GM23338 (cell line): ENCODE measurements around the gene MAP3K5. TPM values are rescaled to one million over a fixed set of nuclear protein-coding genes. Genes with fewer than 3 reads are reported as not detected.

ENCODE experiments used
- ATAC-seq: fragments of 200-7000 bp; cut with Tn5 transposase; 3 replicates; pipeline ENCODE4 v1.9.1; 2020
- DNase-seq: peaks from one replicate; pipeline ENCODE4 v3.0.0-alpha.2; 2015; ENCODE audit warnings: low spot score
- H2AFZ ChIP-seq: fragments of 200-600 bp; sonication (generic); 2 replicates; pipeline ENCODE4 v1.8.0; 2016; ENCODE audit warnings: antibody characterized with exemption, mild to moderate bottlenecking, moderate library complexity
- H3F3A ChIP-seq: fragments of 200-600 bp; sonication (generic); replicated peaks from 2 replicates; pipeline ENCODE4 v1.8.0; 2017; ENCODE audit warnings: antibody characterized with exemption, mixed run types, low read depth
- H3K27ac ChIP-seq: fragments of 200-600 bp; sonication (generic); 2 replicates; pipeline ENCODE4 v1.6.1; 2016; ENCODE audit warnings: low read depth
- H3K27me3 ChIP-seq: fragments of 200-600 bp; sonication (generic); 2 replicates; pipeline ENCODE4 v1.8.0; 2016; ENCODE audit warnings: mild to moderate bottlenecking, mixed run types, moderate library complexity; ENCODE audit not compliant: insufficient read depth
- H3K36me3 ChIP-seq: fragments of 200-600 bp; sonication (generic); 2 replicates; pipeline ENCODE4 v1.8.0; 2016; ENCODE audit warnings: mild to moderate bottlenecking; ENCODE audit not compliant: insufficient read depth
- H3K4me1 ChIP-seq: fragments of 200-600 bp; sonication (generic); 2 replicates; pipeline ENCODE4 v1.8.0; 2016; ENCODE audit warnings: mild to moderate bottlenecking, moderate library complexity; ENCODE audit not compliant: insufficient read depth
- H3K4me2 ChIP-seq: fragments of 200-600 bp; sonication (generic); 2 replicates; pipeline ENCODE4 v1.7.1; 2017; ENCODE audit warnings: mixed run types
- H3K4me3 ChIP-seq: fragments of 200-600 bp; sonication (generic); 2 replicates; pipeline ENCODE4 v1.6.1; 2016; ENCODE audit warnings: mixed run types
- H3K79me2 ChIP-seq: fragments of 200-600 bp; sonication (generic); replicated peaks from 2 replicates; pipeline ENCODE4 v1.8.0; 2017; ENCODE audit warnings: mild to moderate bottlenecking; ENCODE audit not compliant: insufficient read depth
- H3K9me2 ChIP-seq: fragments of 200-600 bp; sonication (generic); 2 replicates; pipeline ENCODE4 v1.8.0; 2017; ENCODE audit not compliant: insufficient read depth
- H4K20me1 ChIP-seq: fragments of 200-600 bp; sonication (generic); replicated peaks from 2 replicates; pipeline ENCODE4 v1.8.0; 2017; ENCODE audit warnings: mild to moderate bottlenecking; ENCODE audit not compliant: insufficient read depth
- H3K27ac Mint-ChIP-seq: 2 replicates; pipeline ENCODE4 v1.8.0; 2020; ENCODE audit warnings: inconsistent platforms, mild to moderate bottlenecking, moderate library complexity, mixed read lengths
- H3K27me3 Mint-ChIP-seq: 3 replicates; pipeline ENCODE4 v1.8.0; 2022; ENCODE audit warnings: low read depth, mild to moderate bottlenecking, moderate library complexity, mixed read lengths, inconsistent platforms; ENCODE audit not compliant: insufficient read depth, poor library complexity
- H3K36me3 Mint-ChIP-seq: 3 replicates; pipeline ENCODE4 v1.8.0; 2021; ENCODE audit warnings: low read depth, mild to moderate bottlenecking, inconsistent platforms, moderate library complexity, mixed read lengths
- H3K4me1 Mint-ChIP-seq: 3 replicates; pipeline ENCODE4 v1.8.0; 2020; ENCODE audit warnings: mild to moderate bottlenecking, inconsistent platforms, mixed read lengths
- H3K4me3 Mint-ChIP-seq: 3 replicates; pipeline ENCODE4 v1.8.0; 2021; ENCODE audit warnings: moderate library complexity, mild to moderate bottlenecking, inconsistent platforms, mixed read lengths
- H3K9me3 Mint-ChIP-seq: 3 replicates; pipeline ENCODE4 v1.8.0; 2020; ENCODE audit warnings: moderate library complexity, mild to moderate bottlenecking, inconsistent platforms, mixed read lengths
- CREB1 ChIP-seq: fragments of 250-450 bp; sonication (Bioruptor Pico); IDR thresholded peaks from 2 replicates; pipeline ENCODE4 v1.5.0; 2020; ENCODE audit warnings: low read depth, mild to moderate bottlenecking, moderate library complexity
- CTCF ChIP-seq, 2 experiments: fragments of 200-600 bp in 1 of 2; sonication (generic) in 1 of 2; conservative IDR thresholded peaks; 2 replicates each; pipeline versions ENCODE4 v1.5.1 to v1.6.1; 2016 to 2017; ENCODE audit warnings: antibody characterized with exemption in 2 of 2, low read depth in 2 of 2, mild to moderate bottlenecking in 2 of 2, moderate library complexity in 1 of 2
- EZH2 ChIP-seq: fragments of 200-600 bp; sonication (generic); IDR thresholded peaks from one replicate; pipeline ENCODE4 v1.8.0; 2017; ENCODE audit warnings: antibody characterized with exemption, mild to moderate bottlenecking, low read depth; ENCODE audit not compliant: unreplicated experiment
- EZH2phosphoT487 ChIP-seq: fragments of 200-600 bp; sonication (generic); IDR thresholded peaks from one replicate; pipeline ENCODE4 v1.8.1; 2018; ENCODE audit warnings: antibody characterized with exemption; ENCODE audit not compliant: unreplicated experiment
- POLR2AphosphoS5 ChIP-seq: IDR thresholded peaks from 2 replicates; pipeline ENCODE4 v1.6.1; 2016; ENCODE audit warnings: antibody characterized with exemption, low read depth
- ZNF331 ChIP-seq: fragments of 250-450 bp; sonication (Bioruptor Pico); IDR thresholded peaks from 2 replicates; pipeline ENCODE4 v1.5.0; 2020; ENCODE audit warnings: low read depth, mild to moderate bottlenecking, moderate library complexity
- ZNF462 ChIP-seq: fragments of 250-450 bp; sonication (Bioruptor Pico); IDR thresholded peaks from 2 replicates; pipeline ENCODE4 v1.5.0; 2020; ENCODE audit warnings: mild to moderate bottlenecking, moderate library complexity
- long read RNA-seq: library from polyadenylated mRNA; unstranded; transcript quantifications from one replicate; pipeline ENCODE4 v2.0.0, GENCODE V29; 2020; ENCODE audit not compliant: unreplicated experiment
- polyA plus RNA-seq: library from polyadenylated mRNA; unstranded; fragments of >200 nt; fragmentation: Nextera tagmentation; extraction: Ambion mirVana; gene quantifications from 2 replicates; pipeline ENCODE4 v1.2.1, GENCODE V29; 2016
- total RNA-seq: library from RNA; depleted of rRNA; stranded (reverse); fragments of >200 nt; shearing (Covaris generic); gene quantifications from 2 replicates; pipeline ENCODE4 v1.2.3, GENCODE V29; 2014; rRNA removed
- TF ChIP-seq, protein P1 (sequence below): IDR thresholded peaks from 2 replicates; pipeline ENCODE4 v1.6.1; 2016; ENCODE audit warnings: antibody characterized with exemption

MAP3K5 gene, protein sequence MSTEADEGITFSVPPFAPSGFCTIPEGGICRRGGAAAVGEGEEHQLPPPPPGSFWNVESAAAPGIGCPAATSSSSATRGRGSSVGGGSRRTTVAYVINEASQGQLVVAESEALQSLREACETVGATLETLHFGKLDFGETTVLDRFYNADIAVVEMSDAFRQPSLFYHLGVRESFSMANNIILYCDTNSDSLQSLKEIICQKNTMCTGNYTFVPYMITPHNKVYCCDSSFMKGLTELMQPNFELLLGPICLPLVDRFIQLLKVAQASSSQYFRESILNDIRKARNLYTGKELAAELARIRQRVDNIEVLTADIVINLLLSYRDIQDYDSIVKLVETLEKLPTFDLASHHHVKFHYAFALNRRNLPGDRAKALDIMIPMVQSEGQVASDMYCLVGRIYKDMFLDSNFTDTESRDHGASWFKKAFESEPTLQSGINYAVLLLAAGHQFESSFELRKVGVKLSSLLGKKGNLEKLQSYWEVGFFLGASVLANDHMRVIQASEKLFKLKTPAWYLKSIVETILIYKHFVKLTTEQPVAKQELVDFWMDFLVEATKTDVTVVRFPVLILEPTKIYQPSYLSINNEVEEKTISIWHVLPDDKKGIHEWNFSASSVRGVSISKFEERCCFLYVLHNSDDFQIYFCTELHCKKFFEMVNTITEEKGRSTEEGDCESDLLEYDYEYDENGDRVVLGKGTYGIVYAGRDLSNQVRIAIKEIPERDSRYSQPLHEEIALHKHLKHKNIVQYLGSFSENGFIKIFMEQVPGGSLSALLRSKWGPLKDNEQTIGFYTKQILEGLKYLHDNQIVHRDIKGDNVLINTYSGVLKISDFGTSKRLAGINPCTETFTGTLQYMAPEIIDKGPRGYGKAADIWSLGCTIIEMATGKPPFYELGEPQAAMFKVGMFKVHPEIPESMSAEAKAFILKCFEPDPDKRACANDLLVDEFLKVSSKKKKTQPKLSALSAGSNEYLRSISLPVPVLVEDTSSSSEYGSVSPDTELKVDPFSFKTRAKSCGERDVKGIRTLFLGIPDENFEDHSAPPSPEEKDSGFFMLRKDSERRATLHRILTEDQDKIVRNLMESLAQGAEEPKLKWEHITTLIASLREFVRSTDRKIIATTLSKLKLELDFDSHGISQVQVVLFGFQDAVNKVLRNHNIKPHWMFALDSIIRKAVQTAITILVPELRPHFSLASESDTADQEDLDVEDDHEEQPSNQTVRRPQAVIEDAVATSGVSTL (N-terminal part only)
- total RNA-seq (2.8 and 2.9 TPM in 2 replicates), polyA plus RNA-seq (0.76 and 0.78 TPM in 2 replicates)
- long read RNA-seq: 0 reads

DNA sequence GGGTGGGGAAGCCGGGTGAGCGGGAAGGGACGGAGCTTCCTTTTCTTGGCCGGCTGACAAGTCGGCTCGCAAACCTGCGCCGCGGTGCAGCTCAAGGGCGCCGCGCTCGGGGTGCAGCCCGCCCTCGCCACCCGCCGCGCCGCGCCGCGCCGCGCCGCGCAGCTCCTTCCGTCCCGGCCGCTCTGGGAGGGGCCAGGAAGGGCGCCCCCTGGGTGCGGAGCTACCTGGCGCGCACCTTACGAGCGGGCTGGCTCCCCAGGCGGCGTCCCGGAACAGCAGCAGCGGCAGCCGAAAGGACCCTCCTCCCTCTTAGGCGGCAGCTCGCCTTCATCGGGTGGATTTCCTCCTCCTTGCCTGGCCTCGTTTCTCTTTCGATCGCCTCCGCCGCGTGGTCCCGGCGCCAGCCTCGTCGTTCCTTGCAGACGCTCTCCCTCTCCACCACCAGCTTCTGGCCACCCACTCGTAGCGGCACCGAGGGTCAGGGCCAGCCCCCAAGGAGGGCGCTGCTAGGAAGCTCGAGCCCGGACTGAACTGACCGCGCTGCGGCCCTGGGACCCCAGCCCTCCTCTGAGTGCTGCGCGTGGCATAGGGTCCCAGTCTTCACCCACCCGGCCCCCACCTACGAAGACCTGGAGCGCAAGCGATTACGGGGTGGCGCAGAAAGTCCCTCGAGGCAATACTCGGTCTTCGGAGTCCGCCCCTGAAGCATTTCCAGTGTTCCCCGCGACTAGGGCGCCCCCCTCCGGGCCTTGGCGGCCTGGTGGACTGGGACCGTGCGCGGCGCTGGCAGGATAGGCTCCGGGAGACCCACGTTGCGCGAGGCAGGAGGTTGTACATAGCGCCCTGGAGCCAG lies at the start of gene MAP3K5:
Gene MAP3K5, minus strand, starts transcription at position 68 of the 853 bp plus-strand sequence. CDS start 320 bp downstream, outside the sequence.
- H3K9me2 ChIP-seq: no peaks in the 10 kb centered on the region
- Mint-ChIP-seq H3K27me3 (peaks cover 24% of the 10 kb centered on the region), H3K27ac (no peak within 1 kb of the TSS), H3K36me3 (no peaks in the 10 kb centered on the region; the same call in 2 of the 3 replicates), H3K4me1 (peaks cover 6% of the 10 kb centered on the region; the same call in 2 of the 3 replicates), H3K4me3 (peak within 1 kb of the TSS; percentile 85), H3K9me3 (no peaks in the 10 kb centered on the region; the same call in 2 of the 3 replicates)
- peak; percentile 87 for DNase-seq
- 0 out of 2 replicates have a peak, but pooled peaks cover 3% of the 10 kb centered on the region for H3F3A ChIP-seq
- H3K4me2 ChIP-seq: peak within 1 kb of the TSS; percentile 98
- no peak within 1 kb of the TSS for H3K27ac ChIP-seq
- H3K4me3 ChIP-seq: peak within 1 kb of the TSS; percentile 90
- no peaks in the 10 kb centered on the region for H4K20me1 ChIP-seq
- H3K79me2 ChIP-seq: no peaks in the 10 kb centered on the region
- peak; percentile 85 for ATAC-seq
- H3K36me3 ChIP-seq: no peaks in the 10 kb centered on the region
- H3K4me1 ChIP-seq: peaks cover 12% of the 10 kb centered on the region; the same call in 1 of the 2 replicates
- peaks cover 60% of the 10 kb centered on the region for H3K27me3 ChIP-seq
- H2AFZ ChIP-seq: peak within 1 kb of the TSS; percentile 99
- TF ChIP-seq EZH2phosphoT487 (no peak), CREB1 (no peak), POLR2AphosphoS5 (0 out of 2 replicates have a peak, but pooled peaks have one; percentile 17), EZH2 (peak; percentile 52), ZNF331 (CRISPR knock-in tag) (no peak), CTCF (conservative IDR thresholded peaks at IDR 0.05; ENCODE audit: low read depth in 2 of 2) (peak; percentile 76 to 91), ZNF462 (CRISPR knock-in tag) (no peak)
- TF ChIP-seq, protein P1, sequence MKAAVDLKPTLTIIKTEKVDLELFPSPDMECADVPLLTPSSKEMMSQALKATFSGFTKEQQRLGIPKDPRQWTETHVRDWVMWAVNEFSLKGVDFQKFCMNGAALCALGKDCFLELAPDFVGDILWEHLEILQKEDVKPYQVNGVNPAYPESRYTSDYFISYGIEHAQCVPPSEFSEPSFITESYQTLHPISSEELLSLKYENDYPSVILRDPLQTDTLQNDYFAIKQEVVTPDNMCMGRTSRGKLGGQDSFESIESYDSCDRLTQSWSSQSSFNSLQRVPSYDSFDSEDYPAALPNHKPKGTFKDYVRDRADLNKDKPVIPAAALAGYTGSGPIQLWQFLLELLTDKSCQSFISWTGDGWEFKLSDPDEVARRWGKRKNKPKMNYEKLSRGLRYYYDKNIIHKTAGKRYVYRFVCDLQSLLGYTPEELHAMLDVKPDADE: no peak
